ELF-1 (cell line): ENCODE results near the gene ZMYM1.
"Not testable (repeated sequence)": the region's sequence is repeated elsewhere in the genome, so short reads cannot be mapped to it uniquely, and the experiment has no call there.

ENCODE experiments used
- DNase-seq: peaks from one replicate; pipeline ENCODE4 v3.0.0-alpha.2; 2016; ENCODE audit warnings: low read depth, low spot score

ZMYM1 gene

GRCh38 chr1:35079003-35079930 lies at the start of gene ZMYM1:
ZMYM1 (plus strand) TSS chr1:35079385; CDS start chr1:35093988, 14,603 bp downstream.
- peak; percentile 96 for DNase-seq

GRCh38 chr1:35029761-35030160 lies 49.4 kb upstream of the ZMYM1 start:
- no peak for DNase-seq

GRCh38 chr1:35030338-35030737 lies 48.8 kb upstream of the ZMYM1 start:
- DNase-seq = no peak

- no peak for DNase-seq
Observed at GRCh38 chr1:35030756-35031446, 48.3 kb upstream of the ZMYM1 start.

GRCh38 chr1:35032384-35032739 lies 46.8 kb upstream of the ZMYM1 start:
- DNase-seq = no peak

GRCh38 chr1:35033346-35033745 lies 45.8 kb upstream of the ZMYM1 start:
- no peak for DNase-seq

- no peak for DNase-seq
Observed at GRCh38 chr1:35036621-35037020, 42.6 kb upstream of the ZMYM1 start.

- no peak for DNase-seq
Observed at GRCh38 chr1:35037206-35037605, 42.0 kb upstream of the ZMYM1 start.

GRCh38 chr1:35038723-35039122 lies 40.5 kb upstream of the ZMYM1 start:
- no peak for DNase-seq

- DNase-seq = no peak
Observed at GRCh38 chr1:35043498-35043897, 35.7 kb upstream of the ZMYM1 start.

- no peak for DNase-seq
Observed at GRCh38 chr1:35044431-35044830, 34.8 kb upstream of the ZMYM1 start.

GRCh38 chr1:35046730-35047129 lies 32.5 kb upstream of the ZMYM1 start:
- no peak for DNase-seq

GRCh38 chr1:35047188-35047858 lies 31.9 kb upstream of the ZMYM1 start:
- no peak for DNase-seq

- no peak for DNase-seq
Observed at GRCh38 chr1:35049116-35049515, 30.1 kb upstream of the ZMYM1 start.

GRCh38 chr1:35053433-35053832 lies 25.8 kb upstream of the ZMYM1 start:
- DNase-seq = no peak

GRCh38 chr1:35054282-35054681 lies 24.9 kb upstream of the ZMYM1 start:
- not testable (repeated sequence) for DNase-seq

- not testable (repeated sequence) for DNase-seq
Observed at GRCh38 chr1:35058321-35058720, 20.9 kb upstream of the ZMYM1 start.

GRCh38 chr1:35058988-35059387 lies 20.2 kb upstream of the ZMYM1 start:
- no peak for DNase-seq

GRCh38 chr1:35062518-35063196 lies 16.5 kb upstream of the ZMYM1 start:
- no peak for DNase-seq

GRCh38 chr1:35064265-35064664 lies 14.9 kb upstream of the ZMYM1 start:
- no peak for DNase-seq

GRCh38 chr1:35069746-35070145 lies 9.4 kb upstream of the ZMYM1 start:
- DNase-seq = no peak
